Fibroblast of lung (primary cell): Measurements from ENCODE around the gene MGST1.

Experiments
- CTCF ChIP-seq, 2 donors: IDR thresholded peaks in 1 of 2; conservative IDR thresholded peaks in 1 of 2; 1 replicate in 1 of 2; 2 replicates in 1 of 2; pipeline ENCODE4 v1.5.1; 2011 to 2012; ENCODE audit warnings: low read length in 2 of 2, control low read depth in 1 of 2, inconsistent platforms in 1 of 2, low read depth in 1 of 2, mild to moderate bottlenecking in 1 of 2
- EZH2 ChIP-seq: IDR thresholded peaks from 2 replicates; pipeline ENCODE4 v1.5.1; 2012; ENCODE audit warnings: low read length, control low read depth, mild to moderate bottlenecking; ENCODE audit errors: missing control alignments

GRCh38 chr12:16359512-16360491, 12.4 kb downstream of the MGST1 start:
- TF ChIP-seq CTCF (conservative IDR thresholded peaks at IDR 0.05 in 1 of 2, IDR thresholded peaks at IDR 0.05 in 1 of 2; ENCODE audit: low read depth in 1 of 2, low read length in 2 of 2) (peak; percentile 65 to 83), EZH2 (no peak)
